Measurements from ENCODE around the gene PC.

The PC gene

GRCh38 chr11:66854231-66854661 is 103.9 kb downstream of the PC start:
- no peak overlapping the region for H3K4me2 ChIP-seq (ENCODE audit: low read length, poor library complexity, severe bottlenecking)
- H2AFZ ChIP-seq (ENCODE audit: low read depth, low read length): no peak overlapping the region
- no peak overlapping the region for H4K91ac ChIP-seq (ENCODE audit: low read length)
- no peak overlapping the region for H3K9ac ChIP-seq (ENCODE audit: low read length)
- peaks cover 8% of the 10 kb centered on the region for H3K79me1 ChIP-seq (replicated peaks; ENCODE audit: low read length, poor library complexity, severe bottlenecking)
- no peak overlapping the region for H3K18ac ChIP-seq (ENCODE audit: low read depth in 1 of 2, low read length in 2 of 2)
- no peak overlapping the region for H3K4ac ChIP-seq (ENCODE audit: low read depth in 1 of 2, low read length in 2 of 2)
- H3K4me1 ChIP-seq (ENCODE audit: control insufficient read depth, insufficient read depth, low read depth, low read length): peaks cover 30% of the 10 kb centered on the region
- no peak overlapping the region for H4K8ac ChIP-seq (ENCODE audit: low read length)
- H3K14ac ChIP-seq (ENCODE audit: low read length in 2 of 2): no peak overlapping the region
- H2BK5ac ChIP-seq (ENCODE audit: low read depth, low read length, poor library complexity, severe bottlenecking): no peak overlapping the region
- no peaks in the 10 kb centered on the region for H3K27me3 ChIP-seq (ENCODE audit: control insufficient read depth in 1 of 2, insufficient read depth in 1 of 2, low read length in 2 of 2)
- WGBS: 96% methylated on average over 12 of the region's 12 CpGs
- H2AK5ac ChIP-seq (ENCODE audit: low read length, severe bottlenecking): no peak overlapping the region
- no peak overlapping the region for H3K27ac ChIP-seq (ENCODE audit: low read length, poor library complexity, severe bottlenecking)
- no peak overlapping the region for H2BK120ac ChIP-seq (ENCODE audit: low read depth, low read length)
- H3K4me3 ChIP-seq (ENCODE audit: insufficient read depth in 1 of 2, low read depth in 1 of 2, low read length in 2 of 2): no peak overlapping the region
- DNase-seq: no peak
- H3K9me3 ChIP-seq (ENCODE audit: control insufficient read depth, low read length): no peaks in the 10 kb centered on the region
- H2BK12ac ChIP-seq (ENCODE audit: low read length in 2 of 2): no peak overlapping the region
- H3K36me3 ChIP-seq (ENCODE audit: control insufficient read depth in 1 of 2, insufficient read depth in 2 of 2, low read depth in 1 of 2, low read length in 2 of 2): peaks cover 14 to 49% of the 10 kb centered on the region in 2 experiments
- H2BK15ac ChIP-seq (ENCODE audit: low read depth, poor library complexity, severe bottlenecking): no peak overlapping the region
- no peak overlapping the region for H3K23ac ChIP-seq (ENCODE audit: low read length in 2 of 2)

DNA sequence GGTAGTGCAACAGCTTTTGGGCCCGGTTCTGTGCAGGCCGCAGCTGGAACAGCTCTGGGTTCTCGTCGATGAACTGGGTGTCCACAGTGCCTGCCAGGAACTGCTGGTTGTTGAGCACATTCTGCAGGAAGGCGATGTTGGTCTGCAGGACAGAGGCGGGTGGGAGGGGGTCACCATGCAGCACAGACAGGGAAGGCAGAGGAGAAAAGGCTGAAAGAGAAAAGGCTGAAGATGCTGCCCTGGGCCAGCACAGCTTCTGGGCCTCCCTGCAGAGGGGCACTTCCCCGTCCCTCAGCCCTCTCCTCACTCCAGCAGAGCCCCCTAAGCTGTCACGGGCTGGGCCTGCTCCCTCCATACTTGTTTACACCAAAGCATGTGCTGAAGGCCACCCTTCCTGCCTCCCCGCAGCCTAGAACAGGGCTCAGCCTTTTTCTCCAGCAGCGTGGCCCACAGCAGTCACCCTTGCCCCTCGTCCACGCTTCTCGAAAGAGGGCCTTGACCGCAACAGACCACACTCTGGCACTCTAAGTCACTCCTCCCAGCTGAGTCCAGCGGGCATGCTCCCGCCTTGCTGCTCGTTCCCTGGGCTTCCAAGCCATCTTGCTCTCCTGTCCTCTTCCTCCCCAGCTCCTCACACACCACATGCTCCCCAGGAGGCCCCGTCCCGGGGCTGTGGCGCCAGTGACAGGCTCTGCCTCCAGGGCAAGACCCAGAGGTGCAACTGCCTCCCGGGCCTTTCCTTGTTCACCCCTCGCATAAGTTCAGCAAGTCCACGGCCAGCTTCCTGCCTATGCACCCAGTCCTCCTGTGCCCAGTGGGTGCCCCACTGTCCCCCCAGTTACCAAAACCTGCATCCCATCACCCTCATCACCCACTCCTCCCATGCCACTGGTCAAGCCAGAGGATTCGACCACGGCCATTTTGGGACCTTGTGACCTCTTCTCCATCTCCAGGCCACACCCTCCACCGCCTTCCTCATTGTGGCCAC is 104.6 kb downstream of the PC start:
- Histone ChIP-seq H3K27ac (ENCODE audit: low read length, poor library complexity, severe bottlenecking) (no peak overlapping the region), H3K23ac (ENCODE audit: low read length in 2 of 2) (no peak overlapping the region), H3K79me1 (replicated peaks; ENCODE audit: low read length, poor library complexity, severe bottlenecking) (peaks cover 6% of the 10 kb centered on the region), H3K4me2 (ENCODE audit: low read length, poor library complexity, severe bottlenecking) (no peak overlapping the region), H3K18ac (ENCODE audit: low read depth in 1 of 2, low read length in 2 of 2) (no peak overlapping the region), H4K91ac (ENCODE audit: low read length) (peak overlapping the region; percentile 37), H3K4ac (ENCODE audit: low read depth in 1 of 2, low read length in 2 of 2) (no peak overlapping the region), H2BK15ac (ENCODE audit: low read depth, poor library complexity, severe bottlenecking) (no peak overlapping the region), H2BK12ac (ENCODE audit: low read length in 2 of 2) (no peak overlapping the region), H3K27me3 (ENCODE audit: control insufficient read depth in 1 of 2, insufficient read depth in 1 of 2, low read length in 2 of 2) (no peaks in the 10 kb centered on the region), H2AFZ (ENCODE audit: low read depth, low read length) (no peak overlapping the region), H2BK5ac (ENCODE audit: low read depth, low read length, poor library complexity, severe bottlenecking) (no peak overlapping the region), H2AK5ac (ENCODE audit: low read length, severe bottlenecking) (no peak overlapping the region), H3K14ac (ENCODE audit: low read length in 2 of 2) (no peak overlapping the region), H3K36me3 (ENCODE audit: control insufficient read depth in 1 of 2, insufficient read depth in 2 of 2, low read depth in 1 of 2, low read length in 2 of 2) (peaks cover 21 to 49% of the 10 kb centered on the region in 2 experiments), H3K4me3 (ENCODE audit: insufficient read depth in 1 of 2, low read depth in 1 of 2, low read length in 2 of 2) (no peak overlapping the region), H3K9me3 (ENCODE audit: control insufficient read depth, low read length) (no peaks in the 10 kb centered on the region), H2BK120ac (ENCODE audit: low read depth, low read length) (no peak overlapping the region), H3K9ac (ENCODE audit: low read length) (no peak overlapping the region), H3K4me1 (ENCODE audit: control insufficient read depth, insufficient read depth, low read depth, low read length) (peaks cover 25% of the 10 kb centered on the region), H4K8ac (ENCODE audit: low read length) (no peak overlapping the region)
- DNase-seq: no peak
- WGBS: 91% methylated on average over 26 of the region's 26 CpGs

GRCh38 chr11:66852466-66853241 is 105.5 kb downstream of the PC start:
- Histone ChIP-seq H3K9ac (ENCODE audit: low read length) (no peak overlapping the region), H3K4ac (ENCODE audit: low read depth in 1 of 2, low read length in 2 of 2) (no peak overlapping the region), H4K8ac (ENCODE audit: low read length) (no peak overlapping the region), H2AK5ac (ENCODE audit: low read length, severe bottlenecking) (no peak overlapping the region), H3K27me3 (ENCODE audit: control insufficient read depth in 1 of 2, insufficient read depth in 1 of 2, low read length in 2 of 2) (no peaks in the 10 kb centered on the region), H2BK120ac (ENCODE audit: low read depth, low read length) (no peak overlapping the region), H3K23ac (ENCODE audit: low read length in 2 of 2) (no peak overlapping the region), H3K4me3 (ENCODE audit: insufficient read depth in 1 of 2, low read depth in 1 of 2, low read length in 2 of 2) (no peak overlapping the region), H3K14ac (ENCODE audit: low read length in 2 of 2) (no peak overlapping the region), H4K91ac (ENCODE audit: low read length) (no peak overlapping the region), H3K4me1 (ENCODE audit: control insufficient read depth, insufficient read depth, low read depth, low read length) (peaks cover 18% of the 10 kb centered on the region), H3K79me1 (replicated peaks; ENCODE audit: low read length, poor library complexity, severe bottlenecking) (peaks cover 2% of the 10 kb centered on the region), H2BK12ac (ENCODE audit: low read length in 2 of 2) (no peak overlapping the region), H3K18ac (ENCODE audit: low read depth in 1 of 2, low read length in 2 of 2) (no peak overlapping the region), H2BK15ac (ENCODE audit: low read depth, poor library complexity, severe bottlenecking) (no peak overlapping the region), H2AFZ (ENCODE audit: low read depth, low read length) (no peak overlapping the region), H3K36me3 (ENCODE audit: control insufficient read depth in 1 of 2, insufficient read depth in 2 of 2, low read depth in 1 of 2, low read length in 2 of 2) (peaks cover 30 to 48% of the 10 kb centered on the region in 2 experiments), H2BK5ac (ENCODE audit: low read depth, low read length, poor library complexity, severe bottlenecking) (no peak overlapping the region), H3K27ac (ENCODE audit: low read length, poor library complexity, severe bottlenecking) (no peak overlapping the region), H3K4me2 (ENCODE audit: low read length, poor library complexity, severe bottlenecking) (no peak overlapping the region), H3K9me3 (ENCODE audit: control insufficient read depth, low read length) (no peaks in the 10 kb centered on the region)
- no peak for DNase-seq
- 95% methylated on average over 26 of the region's 26 CpGs for WGBS
